K562 (cell line): Measurements from ENCODE around the gene CPNE1. TPM values are rescaled to one million over a fixed set of nuclear protein-coding genes. Genes with fewer than 3 reads are reported as not detected.
A peak's percentile ranks its signal among the peaks of the same experiment; 100 is the strongest.

Source experiments
- ATAC-seq: fragments of 200-7000 bp; cut with Tn5 transposase; 3 replicates; pipeline ENCODE4 v1.9.1; 2020; ENCODE audit warnings: moderate library complexity
- BruUV-seq: library from RNA; stranded (reverse); fragments of 400-500 nt; replicated peaks from 2 replicates; lab custom pipeline; 2021; lab: Mats Ljungman, UMichigan
- CTCF ChIA-PET: fragments of 300-600 bp; formaldehyde crosslinking; extraction: SDS; loops from one replicate; lab custom pipeline; 2021; ENCODE audit warnings: low intra/inter-chr PET ratio; lab: Yijun Ruan, JAX
- POLR2A ChIA-PET: fragments of 300-600, 350-650 bp; sonication (Branson Sonifier 250); formaldehyde crosslinking; extraction: SDS; loops from one replicate; lab custom pipeline; 2021; ENCODE audit warnings: antibody characterized with exemption, inconsistent platforms; lab: Yijun Ruan, JAX
- DNase-seq, 4 experiments: peaks; one replicate each; pipeline versions ENCODE4 v3.0.0 to v3.0.0-alpha.2; 2011 to 2018; ENCODE audit warnings: low spot score in 3 of 4, mixed read lengths in 3 of 4; ENCODE audit errors: extremely low read depth in 1 of 4
- FAIRE-seq: peaks from 2 replicates; lab custom pipeline; 2011; peaks lifted over from hg19 to GRCh38; lab: Jason Lieb, UNC
- H2AFZ ChIP-seq: 2 replicates; pipeline ENCODE4 v1.6.0; 2011; ENCODE audit warnings: low read depth, low read length, control low read depth, inconsistent platforms
- H3K27ac ChIP-seq: fragments of 200-600 bp; 3 replicates; pipeline ENCODE4 v1.8.0; 2011; ENCODE audit warnings: low read depth, mild to moderate bottlenecking, control low read depth, inconsistent platforms, low read length, moderate library complexity, mixed read lengths; ENCODE audit errors: extremely low read depth
- H3K27me3 ChIP-seq, 2 experiments: fragments of 300-600 bp in 1 of 2; 2 replicates in 1 of 2; 3 replicates in 1 of 2; pipeline versions ENCODE4 v1.6.0 to v1.8.0; 2011; ENCODE audit warnings: inconsistent platforms in 2 of 2, low read length in 2 of 2, mild to moderate bottlenecking in 1 of 2, mixed read lengths in 1 of 2, moderate library complexity in 1 of 2; ENCODE audit not compliant: control insufficient read depth in 2 of 2, insufficient read depth in 2 of 2
- H3K36me3 ChIP-seq: fragments of 300-600 bp; 3 replicates; pipeline ENCODE4 v1.8.0; 2011; ENCODE audit warnings: mild to moderate bottlenecking, low read length, inconsistent platforms; ENCODE audit not compliant: control insufficient read depth, insufficient read depth
- H3K4me1 ChIP-seq, 2 experiments: fragments of 200-600 bp in 1 of 2; replicated peaks in 1 of 2; 2 replicates in 1 of 2; 3 replicates in 1 of 2; pipeline versions ENCODE4 v1.5.1 to v1.8.0; 2011; ENCODE audit warnings: inconsistent platforms in 2 of 2, low read length in 2 of 2, mild to moderate bottlenecking in 1 of 2, mixed read lengths in 1 of 2, moderate library complexity in 1 of 2; ENCODE audit not compliant: control insufficient read depth in 2 of 2, insufficient read depth in 2 of 2
- H3K4me2 ChIP-seq: 2 replicates; pipeline ENCODE4 v1.6.1; 2011; ENCODE audit warnings: low read length, control low read depth, inconsistent platforms, mixed read lengths; ENCODE audit not compliant: insufficient read depth
- H3K4me3 ChIP-seq: fragments of 200-600 bp; sonication (generic), shearing (Covaris generic); 2 replicates; pipeline ENCODE4 v1.5.1; 2016; ENCODE audit warnings: control low read depth, inconsistent platforms
- H3K79me2 ChIP-seq: fragments of 200-600 bp; 3 replicates; pipeline ENCODE4 v1.8.0; 2011; ENCODE audit warnings: low read length, inconsistent platforms; ENCODE audit not compliant: control insufficient read depth, insufficient read depth
- H3K9ac ChIP-seq, 2 experiments: 2 replicates each; pipeline versions ENCODE4 v1.6.0 to v1.6.1; 2011; ENCODE audit warnings: low read depth in 2 of 2, low read length in 2 of 2, control low read depth in 1 of 2, inconsistent platforms in 1 of 2, mild to moderate bottlenecking in 1 of 2, mixed read lengths in 1 of 2; ENCODE audit not compliant: insufficient read depth in 1 of 2
- H3K9me1 ChIP-seq: one replicate; pipeline ENCODE4 v1.6.0; 2011; ENCODE audit warnings: inconsistent platforms, mild to moderate bottlenecking, low read length, moderate library complexity; ENCODE audit not compliant: control insufficient read depth, insufficient read depth
- H3K9me3 ChIP-seq: replicated peaks from 2 replicates; pipeline ENCODE4 v1.5.1; 2011; ENCODE audit warnings: low read depth, low read length, inconsistent platforms; ENCODE audit not compliant: control insufficient read depth, insufficient read depth
- H4K20me1 ChIP-seq: replicated peaks from 2 replicates; pipeline ENCODE4 v1.6.1; 2011; ENCODE audit warnings: low read length, inconsistent platforms, mixed read lengths; ENCODE audit not compliant: control insufficient read depth, insufficient read depth
- BRD4 ChIP-seq: fragments of 200-600 bp; sonication (generic); IDR thresholded peaks from 2 replicates; pipeline ENCODE4 v1.6.1; 2017; ENCODE audit warnings: inconsistent platforms
- EWSR1 ChIP-seq: fragments of 450-650 bp; IDR thresholded peaks from 2 replicates; pipeline ENCODE4 v1.6.1; 2018; ENCODE audit warnings: borderline replicate concordance, mild to moderate bottlenecking, low read depth, moderate library complexity; ENCODE audit not compliant: partially characterized antibody
- HIVEP1 ChIP-seq: fragments of 250-450 bp; sonication (Bioruptor Pico); IDR thresholded peaks from 2 replicates; pipeline ENCODE4 v1.4.0; 2020; ENCODE audit warnings: mild to moderate bottlenecking
- KHSRP ChIP-seq: fragments of 450-650 bp; IDR thresholded peaks from 2 replicates; pipeline ENCODE4 v1.6.1; 2017
- NFE2L1 ChIP-seq: fragments of 450-650 bp; IDR thresholded peaks from 2 replicates; pipeline ENCODE4 v1.6.1; 2016; ENCODE audit warnings: missing genetic modification characterization, low read depth, mild to moderate bottlenecking, missing compliant biosample characterization, moderate library complexity, borderline replicate concordance
- SNIP1 ChIP-seq: fragments of 450-650 bp; IDR thresholded peaks from 2 replicates; pipeline ENCODE4 v1.7.1; 2017; ENCODE audit warnings: low read depth, mild to moderate bottlenecking
- TBP ChIP-seq: optimal IDR thresholded peaks from 2 replicates; pipeline ENCODE3; 2011; ENCODE audit warnings: low read depth, low read length, improper control_type of control experiment
- ZNF76 ChIP-seq: fragments of 250-450 bp; sonication (Bioruptor Pico); IDR thresholded peaks from 2 replicates; pipeline ENCODE4 v1.4.0; 2020; ENCODE audit warnings: mild to moderate bottlenecking, moderate library complexity, borderline replicate concordance
- WGBS: fragments of 100-300 bp; shearing (Covaris generic); methylation state at CpG from one replicate; pipeline ENCODE4 v1.1.6; 2016; ENCODE audit warnings: low coverage, mixed read lengths; ENCODE audit not compliant: insufficient coverage; ENCODE audit errors: missing lambda C conversion rate; 5-methylcytosine and 5-hydroxymethylcytosine counted together
- in situ Hi-C: fragments of 300-500 bp; cut with MboI; formaldehyde crosslinking; loops from 4 replicates; pipeline ENCODE4 v1.15.0; 2018; ENCODE audit warnings: inconsistent platforms, mixed read lengths
- intact Hi-C: fragments of 100-400 bp; cut with micrococcal nuclease; formaldehyde crosslinking; loops from 2 replicates; pipeline ENCODE4 v1.14.2; 2022
- polyA plus RNA-seq, 8 experiments: library from polyadenylated mRNA; depleted of rRNA in 4 of 8; stranded (reverse) in 5 of 8; unstranded in 3 of 8; fragments of >200 nt; fragmentation: Nextera tagmentation in 2 of 8; fragmentation: Illumina TruSeq in 1 of 8; extraction: Ambion mirVana in 2 of 8; extraction: Trizol in 1 of 8; gene quantifications; 2 replicates each; pipeline versions ENCODE4 v1.2.1 to v1.2.3, GENCODE V29; 2011 to 2014; ENCODE audit warnings: inconsistent platforms in 1 of 8, missing spikeins in 1 of 8
- total RNA-seq, 7 experiments: library from RNA; depleted of rRNA in 6 of 7; stranded (reverse); fragments of >200 nt in 6 of 7; fragmentation: Illumina TruSeq in 2 of 7; extraction: Trizol in 2 of 7; gene quantifications; 2 replicates each; pipeline versions ENCODE4 v1.2.1 to v1.2.3, GENCODE V29; 2011 to 2021; ENCODE audit warnings: low replicate concordance in 1 of 7
- TF ChIP-seq, protein P1 (sequence below), 3 experiments: fragments of 200-800 bp in 1 of 3; sonication (Bioruptor generic) in 1 of 3; sonication (generic) in 1 of 3; formaldehyde crosslinking in 1 of 3; IDR thresholded peaks; 2 replicates each; pipeline versions ENCODE4 v1.6.1 to v1.8.0; 2016 to 2022; ENCODE audit warnings: mild to moderate bottlenecking in 2 of 3, missing compliant biosample characterization in 2 of 3, missing genetic modification characterization in 2 of 3, missing genetic modification reagents in 1 of 3
- TF ChIP-seq, protein P2 (sequence below): sonication (generic); formaldehyde crosslinking; IDR thresholded peaks from 2 replicates; pipeline ENCODE4 v1.9.0; 2022; ENCODE audit warnings: mild to moderate bottlenecking, missing genetic modification reagents
- TF ChIP-seq, protein P3 (sequence below): fragments of 450-650 bp; IDR thresholded peaks from 2 replicates; pipeline ENCODE4 v1.6.1; 2017; ENCODE audit warnings: antibody characterized with exemption, mild to moderate bottlenecking

CPNE1 gene
- total and polyA plus RNA-seq, 9 of the 15 experiments (the other 6 are each of a cell fraction or from before 2014, with no cell fraction given), result 42.1 to 102 (median 56.0) TPM

DNA sequence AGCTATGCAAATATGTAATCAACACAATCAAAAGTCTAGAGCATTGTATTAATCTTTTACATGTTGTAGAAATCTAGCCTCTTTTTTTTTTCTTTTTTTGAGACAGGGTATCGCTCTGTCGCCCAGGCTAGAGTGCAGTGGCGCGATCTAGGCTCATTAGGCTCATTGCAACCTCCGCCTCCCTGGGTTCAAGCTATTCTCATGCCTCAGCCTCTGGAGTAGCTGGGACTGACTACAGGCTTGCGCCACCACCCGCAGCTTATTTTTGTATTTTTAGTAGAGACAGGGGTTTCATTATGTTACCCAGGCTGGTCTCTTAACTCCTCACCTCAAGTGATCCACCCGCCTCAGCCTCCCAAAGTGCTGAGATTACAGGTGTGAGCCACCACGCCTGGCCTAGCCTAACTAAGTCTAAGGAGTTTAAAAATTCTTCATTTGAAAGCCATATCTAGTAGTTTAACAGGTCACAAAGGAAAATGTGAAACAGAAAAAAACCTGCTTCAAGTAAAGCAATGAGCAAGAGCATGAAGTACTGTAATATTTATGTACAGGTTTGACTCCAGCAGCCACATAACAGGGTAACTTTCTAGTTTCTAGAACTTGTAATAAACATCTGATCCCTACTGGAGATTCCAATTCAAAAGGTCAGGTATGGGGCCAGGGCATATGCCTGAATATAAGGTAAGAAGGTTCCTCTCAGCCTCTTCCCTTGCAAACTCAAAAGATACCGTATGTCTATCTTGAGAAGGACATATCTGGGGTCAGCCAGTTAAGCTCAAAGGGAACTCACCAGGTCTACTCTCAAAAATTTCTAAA lies 4.4 kb downstream of the CPNE1 start:
- no TSS peak for BruUV-seq
- TF ChIP-seq, protein P1, sequence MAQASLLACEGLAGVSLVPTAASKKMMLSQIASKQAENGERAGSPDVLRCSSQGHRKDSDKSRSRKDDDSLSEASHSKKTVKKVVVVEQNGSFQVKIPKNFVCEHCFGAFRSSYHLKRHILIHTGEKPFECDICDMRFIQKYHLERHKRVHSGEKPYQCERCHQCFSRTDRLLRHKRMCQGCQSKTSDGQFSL (CRISPR knock-in tag; IDR thresholded peaks at IDR 0.05), result no peak
- TF ChIP-seq, protein P1 (tag; IDR thresholded peaks at IDR 0.05), result no peak
- TF ChIP-seq SNIP1 (no peak), NFE2L1 (tag) (no peak), EWSR1 (no peak), KHSRP (no peak), HIVEP1 (CRISPR knock-in tag) (no peak), TBP (no peak), BRD4 (no peak), ZNF76 (CRISPR knock-in tag) (no peak)
- TF ChIP-seq, protein P2, sequence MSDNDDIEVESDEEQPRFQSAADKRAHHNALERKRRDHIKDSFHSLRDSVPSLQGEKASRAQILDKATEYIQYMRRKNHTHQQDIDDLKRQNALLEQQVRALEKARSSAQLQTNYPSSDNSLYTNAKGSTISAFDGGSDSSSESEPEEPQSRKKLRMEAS (CRISPR knock-in tag), result no peak
- TF ChIP-seq, protein P3, sequence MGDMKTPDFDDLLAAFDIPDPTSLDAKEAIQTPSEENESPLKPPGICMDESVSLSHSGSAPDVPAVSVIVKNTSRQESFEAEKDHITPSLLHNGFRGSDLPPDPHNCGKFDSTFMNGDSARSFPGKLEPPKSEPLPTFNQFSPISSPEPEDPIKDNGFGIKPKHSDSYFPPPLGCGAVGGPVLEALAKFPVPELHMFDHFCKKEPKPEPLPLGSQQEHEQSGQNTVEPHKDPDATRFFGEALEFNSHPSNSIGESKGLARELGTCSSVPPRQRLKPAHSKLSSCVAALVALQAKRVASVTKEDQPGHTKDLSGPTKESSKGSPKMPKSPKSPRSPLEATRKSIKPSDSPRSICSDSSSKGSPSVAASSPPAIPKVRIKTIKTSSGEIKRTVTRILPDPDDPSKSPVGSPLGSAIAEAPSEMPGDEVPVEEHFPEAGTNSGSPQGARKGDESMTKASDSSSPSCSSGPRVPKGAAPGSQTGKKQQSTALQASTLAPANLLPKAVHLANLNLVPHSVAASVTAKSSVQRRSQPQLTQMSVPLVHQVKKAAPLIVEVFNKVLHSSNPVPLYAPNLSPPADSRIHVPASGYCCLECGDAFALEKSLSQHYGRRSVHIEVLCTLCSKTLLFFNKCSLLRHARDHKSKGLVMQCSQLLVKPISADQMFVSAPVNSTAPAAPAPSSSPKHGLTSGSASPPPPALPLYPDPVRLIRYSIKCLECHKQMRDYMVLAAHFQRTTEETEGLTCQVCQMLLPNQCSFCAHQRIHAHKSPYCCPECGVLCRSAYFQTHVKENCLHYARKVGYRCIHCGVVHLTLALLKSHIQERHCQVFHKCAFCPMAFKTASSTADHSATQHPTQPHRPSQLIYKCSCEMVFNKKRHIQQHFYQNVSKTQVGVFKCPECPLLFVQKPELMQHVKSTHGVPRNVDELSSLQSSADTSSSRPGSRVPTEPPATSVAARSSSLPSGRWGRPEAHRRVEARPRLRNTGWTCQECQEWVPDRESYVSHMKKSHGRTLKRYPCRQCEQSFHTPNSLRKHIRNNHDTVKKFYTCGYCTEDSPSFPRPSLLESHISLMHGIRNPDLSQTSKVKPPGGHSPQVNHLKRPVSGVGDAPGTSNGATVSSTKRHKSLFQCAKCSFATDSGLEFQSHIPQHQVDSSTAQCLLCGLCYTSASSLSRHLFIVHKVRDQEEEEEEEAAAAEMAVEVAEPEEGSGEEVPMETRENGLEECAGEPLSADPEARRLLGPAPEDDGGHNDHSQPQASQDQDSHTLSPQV, result no peak
- peaks cover 22 to 24% of the 10 kb centered on the region in 2 experiments; a peak in 4 of 5 replicates for H3K4me1 ChIP-seq
- 76% methylated on average over 9 of the region's 10 CpGs for WGBS
- intact Hi-C loops (loop anchor here (5.0 kb wide), 1 partner anchor 43 kb away; the partner anchor contains the start of gene SPAG4), in situ Hi-C loops (no loop called here)
- DNase-seq (no peak), FAIRE-seq (no peak), ATAC-seq (no peak)
- POLR2A ChIA-PET, result interaction anchor here (0.6 to 1.5 kb wide), 9 partner anchors 8 to 162 kb away, joined by 3 to 4 read pairs (median 3); partner anchors contain the start of gene RBM39
- no peaks in the 10 kb centered on the region for H3K9me1 ChIP-seq
- no peak overlapping the region; a peak in 1 of 4 replicates for H3K9ac ChIP-seq
- H3K36me3 ChIP-seq, result peaks cover 23% of the 10 kb centered on the region; the same call in 2 of the 3 replicates
- peaks cover 46% of the 10 kb centered on the region for H4K20me1 ChIP-seq
- H3K4me2 ChIP-seq, result 0 out of 2 replicates have a peak overlapping the region, but pooled peaks have one; percentile 89
- no peak overlapping the region for H3K4me3 ChIP-seq
- no peaks in the 10 kb centered on the region for H3K27me3 ChIP-seq
- no peaks in the 10 kb centered on the region for H3K9me3 ChIP-seq
- H3K79me2 ChIP-seq, result peaks cover 98% of the 10 kb centered on the region
- H2AFZ ChIP-seq, result no peak overlapping the region
- CTCF ChIA-PET, result no interaction called here
- no peak overlapping the region for H3K27ac ChIP-seq
